Neural progenitor cell (in vitro differentiated cells): Measurements from ENCODE around the gene ZBTB25. TPM values are rescaled to one million over a fixed set of nuclear protein-coding genes. Genes with fewer than 3 reads are reported as not detected.
A peak's percentile ranks its signal among the peaks of the same experiment; 100 is the strongest.

Experiments used
- DNase-seq: peaks from one replicate; pipeline ENCODE4 v3.0.0-alpha.2; 2016; ENCODE audit warnings: low spot score
- H2AFZ ChIP-seq: fragments of 200-600 bp; sonication (generic); replicated peaks from 2 replicates; pipeline ENCODE4 v1.6.1; 2016; ENCODE audit warnings: antibody characterized with exemption
- H3F3A ChIP-seq: fragments of 200-600 bp; sonication (generic); 2 replicates; pipeline ENCODE4 v1.6.1; 2016; ENCODE audit warnings: antibody characterized with exemption, low read depth
- H3K27ac ChIP-seq: fragments of 200-600 bp; sonication (generic); 2 replicates; pipeline ENCODE4 v1.5.1; 2016; ENCODE audit warnings: mild to moderate bottlenecking
- H3K27me3 ChIP-seq: fragments of 200-600 bp; sonication (generic); 2 replicates; pipeline ENCODE4 v1.6.1; 2016; ENCODE audit warnings: mild to moderate bottlenecking, moderate library complexity
- H3K36me3 ChIP-seq: fragments of 200-600 bp; sonication (generic); 2 replicates; pipeline ENCODE4 v1.5.1; 2016
- H3K4me1 ChIP-seq: fragments of 200-600 bp; sonication (generic); 2 replicates; pipeline ENCODE4 v1.6.1; 2016; ENCODE audit warnings: mixed run types
- H3K4me2 ChIP-seq: fragments of 200-600 bp; sonication (generic); 2 replicates; pipeline ENCODE4 v1.6.1; 2016
- H3K4me3 ChIP-seq: fragments of 200-600 bp; sonication (generic); 2 replicates; pipeline ENCODE4 v1.5.1; 2016
- H3K79me2 ChIP-seq: fragments of 200-600 bp; sonication (generic); 2 replicates; pipeline ENCODE4 v1.6.1; 2016; ENCODE audit warnings: low read depth
- H3K9ac ChIP-seq: fragments of 200-600 bp; sonication (generic); 2 replicates; pipeline ENCODE4 v1.6.1; 2016
- H3K9me3 ChIP-seq: fragments of 200-600 bp; sonication (generic); 2 replicates; pipeline ENCODE4 v1.5.1; 2016; ENCODE audit warnings: low read depth
- H4K20me1 ChIP-seq: fragments of 200-600 bp; sonication (generic); 2 replicates; pipeline ENCODE4 v1.6.1; 2016; ENCODE audit warnings: low read depth
- H3K27ac Mint-ChIP-seq: 3 replicates; pipeline ENCODE4 v1.8.0; 2021; ENCODE audit warnings: mixed read lengths
- H3K27me3 Mint-ChIP-seq: 2 replicates; pipeline ENCODE4 v1.8.0; 2022; ENCODE audit warnings: low read depth, mild to moderate bottlenecking, inconsistent platforms, moderate library complexity, mixed read lengths; ENCODE audit not compliant: insufficient read depth
- H3K36me3 Mint-ChIP-seq: 3 replicates; pipeline ENCODE4 v1.8.0; 2021; ENCODE audit warnings: mixed read lengths
- H3K4me1 Mint-ChIP-seq: 3 replicates; pipeline ENCODE4 v1.8.0; 2021; ENCODE audit warnings: mixed read lengths
- H3K4me3 Mint-ChIP-seq: 3 replicates; pipeline ENCODE4 v1.8.0; 2021; ENCODE audit warnings: mild to moderate bottlenecking, moderate library complexity, mixed read lengths
- H3K9me3 Mint-ChIP-seq: 3 replicates; pipeline ENCODE4 v1.8.0; 2020; ENCODE audit warnings: mixed read lengths
- CTCF ChIP-seq: fragments of 200-600 bp; sonication (generic); IDR thresholded peaks from 2 replicates; pipeline ENCODE4 v1.5.1; 2017; ENCODE audit warnings: antibody characterized with exemption, mild to moderate bottlenecking
- EZH2 ChIP-seq: fragments of 200-600 bp; sonication (generic); IDR thresholded peaks from 2 replicates; pipeline ENCODE4 v1.6.1; 2017; ENCODE audit warnings: antibody characterized with exemption, mild to moderate bottlenecking, moderate library complexity
- EZH2phosphoT487 ChIP-seq: fragments of 200-600 bp; sonication (generic); IDR thresholded peaks from 2 replicates; pipeline ENCODE4 v1.6.1; 2017; ENCODE audit warnings: antibody characterized with exemption
- total RNA-seq: library from RNA; depleted of rRNA; stranded (reverse); fragments of >200 nt; gene quantifications from 2 replicates; pipeline ENCODE4 v1.2.3, GENCODE V29; 2015; ENCODE audit warnings: low replicate concordance

The ZBTB25 gene
- total RNA-seq, 1 donor from 2014 or later, result 14.3 TPM

- H3K4me3 ChIP-seq, result no peak overlapping the region
- peaks cover 13% of the 10 kb centered on the region for H3K79me2 ChIP-seq
- H4K20me1 ChIP-seq, result no peaks in the 10 kb centered on the region
- Mint-ChIP-seq H3K27ac (no peak overlapping the region), H3K4me3 (no peak overlapping the region), H3K4me1 (peaks cover 3% of the 10 kb centered on the region), H3K9me3 (no peaks in the 10 kb centered on the region), H3K36me3 (peaks cover 12% of the 10 kb centered on the region), H3K27me3 (peaks cover 2% of the 10 kb centered on the region)
- DNase-seq, result peak; percentile 53
- no peaks in the 10 kb centered on the region for H3K27me3 ChIP-seq
- TF ChIP-seq CTCF (no peak), EZH2 (no peak), EZH2phosphoT487 (no peak)
- H3F3A ChIP-seq, result peaks cover 5% of the 10 kb centered on the region
- H3K9ac ChIP-seq, result no peak overlapping the region
- no peak overlapping the region for H3K4me2 ChIP-seq
- H3K4me1 ChIP-seq, result peaks cover 4% of the 10 kb centered on the region
- H3K36me3 ChIP-seq, result no peaks in the 10 kb centered on the region
- H2AFZ ChIP-seq, result no peak overlapping the region
- peak overlapping the region; percentile 70 for H3K27ac ChIP-seq
- H3K9me3 ChIP-seq, result no peaks in the 10 kb centered on the region
These were observed 93.4 kb downstream of the ZBTB25 start for GRCh38 chr14:64410084-64410774.

GRCh38 chr14:64409126-64409920 lies 94.3 kb downstream of the ZBTB25 start:
- Mint-ChIP-seq H3K27me3 (peaks cover 2% of the 10 kb centered on the region), H3K27ac (no peak overlapping the region), H3K4me3 (no peak overlapping the region), H3K36me3 (peaks cover 12% of the 10 kb centered on the region), H3K4me1 (peaks cover 3% of the 10 kb centered on the region), H3K9me3 (no peaks in the 10 kb centered on the region)
- Histone ChIP-seq H3K4me2 (no peak overlapping the region), H3K4me1 (peaks cover 4% of the 10 kb centered on the region), H2AFZ (no peak overlapping the region), H3K4me3 (no peak overlapping the region), H3K27me3 (no peaks in the 10 kb centered on the region), H3K9ac (no peak overlapping the region), H3K79me2 (peaks cover 13% of the 10 kb centered on the region), H3K27ac (peak overlapping the region; percentile 70), H3K9me3 (no peaks in the 10 kb centered on the region), H3F3A (peaks cover 5% of the 10 kb centered on the region), H4K20me1 (no peaks in the 10 kb centered on the region), H3K36me3 (no peaks in the 10 kb centered on the region)
- TF ChIP-seq EZH2phosphoT487 (no peak), CTCF (no peak), EZH2 (no peak)
- DNase-seq, result no peak

DNA sequence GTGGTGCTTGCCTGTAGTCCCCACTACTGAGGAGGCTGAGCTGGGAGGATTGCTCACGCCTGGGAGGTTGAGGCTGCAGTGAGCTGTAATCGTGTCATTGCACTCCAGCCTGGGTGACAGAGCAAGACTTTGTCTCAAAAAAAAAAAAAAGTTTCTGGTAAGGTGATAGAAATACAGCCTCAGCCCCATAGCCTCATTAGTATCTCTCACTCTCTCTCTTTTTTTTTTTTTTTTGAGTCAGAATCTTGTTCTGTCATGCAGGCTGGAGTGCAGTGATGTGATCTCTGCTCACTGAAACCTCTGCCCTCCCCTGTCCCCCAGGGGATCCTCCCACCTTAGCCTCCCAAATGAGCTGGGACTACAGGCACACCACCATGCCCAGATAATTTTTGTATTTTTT lies 96.3 kb downstream of the ZBTB25 start:
- Histone ChIP-seq H3K27ac (no peak overlapping the region), H3F3A (peaks cover 5% of the 10 kb centered on the region), H2AFZ (no peak overlapping the region), H3K4me2 (no peak overlapping the region), H3K27me3 (no peaks in the 10 kb centered on the region), H3K79me2 (peaks cover 13% of the 10 kb centered on the region), H3K36me3 (peaks cover 1% of the 10 kb centered on the region), H3K9me3 (no peaks in the 10 kb centered on the region), H3K4me1 (peaks cover 4% of the 10 kb centered on the region), H3K9ac (no peak overlapping the region), H4K20me1 (no peaks in the 10 kb centered on the region), H3K4me3 (no peak overlapping the region)
- TF ChIP-seq CTCF (no peak), EZH2 (no peak), EZH2phosphoT487 (no peak)
- no peaks in the 10 kb centered on the region for H3K9me3 Mint-ChIP-seq
- no peak for DNase-seq
- H3K4me1 Mint-ChIP-seq, result peaks cover 3% of the 10 kb centered on the region
- peaks cover 14% of the 10 kb centered on the region for H3K36me3 Mint-ChIP-seq
- H3K27me3 Mint-ChIP-seq, result peaks cover 2% of the 10 kb centered on the region
- no peak overlapping the region for H3K4me3 Mint-ChIP-seq
- H3K27ac Mint-ChIP-seq, result no peak overlapping the region
